Upper lobe of left lung (tissue), 4 donors: ENCODE data around the gene TMEM117.

Experiments used
- POLR2A ChIP-seq, 4 donors: fragments of 450-650 bp; IDR thresholded peaks; one replicate each; pipeline ENCODE4 v1.5.1; 2016 to 2017; ENCODE audit warnings: antibody characterized with exemption in 4 of 4, mild to moderate bottlenecking in 2 of 4
- POLR2AphosphoS5 ChIP-seq, 2 donors: sonication (generic); formaldehyde crosslinking; IDR thresholded peaks; one replicate each; pipeline ENCODE4 v1.5.1; 2017; ENCODE audit warnings: antibody characterized with exemption in 2 of 2
- TF ChIP-seq, protein P1 (sequence below), 6 experiments: fragments of 450-650 bp in 4 of 6; fragments of 200-600 bp in 2 of 6; sonication (generic) in 2 of 6; IDR thresholded peaks; one replicate each; pipeline ENCODE4 v1.5.1; 2016 to 2019; ENCODE audit warnings: antibody characterized with exemption in 6 of 6

GRCh38 chr12:43789941-43790340 is 45.9 kb upstream of the TMEM117 start:
- TF ChIP-seq POLR2A (IDR thresholded peaks at IDR 0.05) (no peak), POLR2AphosphoS5 (IDR thresholded peaks at IDR 0.05) (no peak)
- TF ChIP-seq, protein P1, sequence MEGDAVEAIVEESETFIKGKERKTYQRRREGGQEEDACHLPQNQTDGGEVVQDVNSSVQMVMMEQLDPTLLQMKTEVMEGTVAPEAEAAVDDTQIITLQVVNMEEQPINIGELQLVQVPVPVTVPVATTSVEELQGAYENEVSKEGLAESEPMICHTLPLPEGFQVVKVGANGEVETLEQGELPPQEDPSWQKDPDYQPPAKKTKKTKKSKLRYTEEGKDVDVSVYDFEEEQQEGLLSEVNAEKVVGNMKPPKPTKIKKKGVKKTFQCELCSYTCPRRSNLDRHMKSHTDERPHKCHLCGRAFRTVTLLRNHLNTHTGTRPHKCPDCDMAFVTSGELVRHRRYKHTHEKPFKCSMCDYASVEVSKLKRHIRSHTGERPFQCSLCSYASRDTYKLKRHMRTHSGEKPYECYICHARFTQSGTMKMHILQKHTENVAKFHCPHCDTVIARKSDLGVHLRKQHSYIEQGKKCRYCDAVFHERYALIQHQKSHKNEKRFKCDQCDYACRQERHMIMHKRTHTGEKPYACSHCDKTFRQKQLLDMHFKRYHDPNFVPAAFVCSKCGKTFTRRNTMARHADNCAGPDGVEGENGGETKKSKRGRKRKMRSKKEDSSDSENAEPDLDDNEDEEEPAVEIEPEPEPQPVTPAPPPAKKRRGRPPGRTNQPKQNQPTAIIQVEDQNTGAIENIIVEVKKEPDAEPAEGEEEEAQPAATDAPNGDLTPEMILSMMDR (IDR thresholded peaks at IDR 0.05), result no peak
